HEK293 (cell line): ENCODE data around the gene MARVELD3.
"Not testable (repeated sequence)": the region's sequence is repeated elsewhere in the genome, so short reads cannot be mapped to it uniquely, and the experiment has no call there.

ENCODE experiments used
- SCRT2 ChIP-seq: fragments of 450-650 bp; formaldehyde crosslinking; IDR thresholded peaks from 2 replicates; pipeline ENCODE4 v1.5.1; 2016; ENCODE audit warnings: missing biosample characterization, missing genetic modification characterization
- ZNF670 ChIP-seq: fragments of 450-650 bp; formaldehyde crosslinking; IDR thresholded peaks from 2 replicates; pipeline ENCODE4 v1.5.1; 2016; ENCODE audit warnings: missing biosample characterization, missing genetic modification characterization, low read depth
- TF ChIP-seq, protein P1 (sequence below): fragments of 450-650 bp; formaldehyde crosslinking; IDR thresholded peaks from 2 replicates; pipeline ENCODE4 v1.5.1; 2016; ENCODE audit warnings: missing biosample characterization, missing genetic modification characterization

- not testable (repeated sequence) for TF ChIP-seq SCRT2 (tag by site-specific recombination); ZNF670
- TF ChIP-seq, protein P1, sequence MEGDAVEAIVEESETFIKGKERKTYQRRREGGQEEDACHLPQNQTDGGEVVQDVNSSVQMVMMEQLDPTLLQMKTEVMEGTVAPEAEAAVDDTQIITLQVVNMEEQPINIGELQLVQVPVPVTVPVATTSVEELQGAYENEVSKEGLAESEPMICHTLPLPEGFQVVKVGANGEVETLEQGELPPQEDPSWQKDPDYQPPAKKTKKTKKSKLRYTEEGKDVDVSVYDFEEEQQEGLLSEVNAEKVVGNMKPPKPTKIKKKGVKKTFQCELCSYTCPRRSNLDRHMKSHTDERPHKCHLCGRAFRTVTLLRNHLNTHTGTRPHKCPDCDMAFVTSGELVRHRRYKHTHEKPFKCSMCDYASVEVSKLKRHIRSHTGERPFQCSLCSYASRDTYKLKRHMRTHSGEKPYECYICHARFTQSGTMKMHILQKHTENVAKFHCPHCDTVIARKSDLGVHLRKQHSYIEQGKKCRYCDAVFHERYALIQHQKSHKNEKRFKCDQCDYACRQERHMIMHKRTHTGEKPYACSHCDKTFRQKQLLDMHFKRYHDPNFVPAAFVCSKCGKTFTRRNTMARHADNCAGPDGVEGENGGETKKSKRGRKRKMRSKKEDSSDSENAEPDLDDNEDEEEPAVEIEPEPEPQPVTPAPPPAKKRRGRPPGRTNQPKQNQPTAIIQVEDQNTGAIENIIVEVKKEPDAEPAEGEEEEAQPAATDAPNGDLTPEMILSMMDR: not testable (repeated sequence)
These were observed 58.3 kb downstream of the MARVELD3 start for GRCh38 chr16:71684280-71684679.
